22Rv1 (cell line): ENCODE measurements around the gene CHI3L2.

Experiments
- ZFX ChIP-seq: fragments of 450-650 bp; IDR thresholded peaks from 2 replicates; pipeline ENCODE4 v1.6.1; 2017; ENCODE audit warnings: antibody characterized with exemption, borderline replicate concordance
- TF ChIP-seq, protein P1 (sequence below): fragments of 450-650 bp; IDR thresholded peaks from 2 replicates; pipeline ENCODE4 v1.5.1; 2017; ENCODE audit warnings: mild to moderate bottlenecking

DNA sequence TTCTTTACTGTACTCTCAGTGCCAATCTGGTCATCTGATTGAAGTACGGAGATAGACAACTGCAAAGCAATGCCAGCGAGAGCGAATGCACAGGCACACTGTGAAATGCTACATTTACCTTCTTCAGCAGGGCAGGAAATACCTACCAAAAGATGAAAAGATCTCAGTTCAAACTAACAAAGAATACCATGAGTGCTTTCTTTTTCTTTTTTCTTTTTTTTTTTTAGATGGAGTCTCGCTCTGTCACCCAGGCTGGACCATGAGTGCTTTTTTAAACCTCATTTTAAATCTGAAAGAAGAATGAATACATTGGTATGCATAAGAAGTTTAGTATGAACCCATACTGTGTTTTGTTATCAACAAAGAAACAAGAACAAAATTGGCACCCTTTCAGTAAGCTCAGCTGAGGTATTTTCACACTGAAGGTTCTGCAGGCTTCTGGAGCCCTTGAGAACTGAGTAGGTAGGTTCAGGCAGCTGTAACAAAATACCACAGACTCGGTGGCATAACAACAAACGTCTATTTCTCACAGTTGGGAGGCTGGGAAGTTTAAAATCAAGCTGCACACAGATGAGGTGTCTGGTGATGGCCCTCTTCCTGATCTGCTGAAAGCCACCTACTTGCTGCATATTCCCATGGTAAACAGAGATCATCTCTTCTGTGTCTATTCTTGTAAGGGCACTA is 1.7 kb upstream of the CHI3L2 start:
- TF ChIP-seq, protein P1, sequence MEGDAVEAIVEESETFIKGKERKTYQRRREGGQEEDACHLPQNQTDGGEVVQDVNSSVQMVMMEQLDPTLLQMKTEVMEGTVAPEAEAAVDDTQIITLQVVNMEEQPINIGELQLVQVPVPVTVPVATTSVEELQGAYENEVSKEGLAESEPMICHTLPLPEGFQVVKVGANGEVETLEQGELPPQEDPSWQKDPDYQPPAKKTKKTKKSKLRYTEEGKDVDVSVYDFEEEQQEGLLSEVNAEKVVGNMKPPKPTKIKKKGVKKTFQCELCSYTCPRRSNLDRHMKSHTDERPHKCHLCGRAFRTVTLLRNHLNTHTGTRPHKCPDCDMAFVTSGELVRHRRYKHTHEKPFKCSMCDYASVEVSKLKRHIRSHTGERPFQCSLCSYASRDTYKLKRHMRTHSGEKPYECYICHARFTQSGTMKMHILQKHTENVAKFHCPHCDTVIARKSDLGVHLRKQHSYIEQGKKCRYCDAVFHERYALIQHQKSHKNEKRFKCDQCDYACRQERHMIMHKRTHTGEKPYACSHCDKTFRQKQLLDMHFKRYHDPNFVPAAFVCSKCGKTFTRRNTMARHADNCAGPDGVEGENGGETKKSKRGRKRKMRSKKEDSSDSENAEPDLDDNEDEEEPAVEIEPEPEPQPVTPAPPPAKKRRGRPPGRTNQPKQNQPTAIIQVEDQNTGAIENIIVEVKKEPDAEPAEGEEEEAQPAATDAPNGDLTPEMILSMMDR, result no peak
- TF ChIP-seq ZFX, result no peak
